Right atrium auricular region (tissue), 2 donors: ENCODE results near the gene IDH2. TPM values are rescaled to one million over a fixed set of nuclear protein-coding genes. Genes with fewer than 3 reads are reported as not detected.
A peak's percentile ranks its signal among the peaks of the same experiment; 100 is the strongest.

Experiments
- DNase-seq: peaks from one replicate; pipeline ENCODE4 v3.0.0-alpha.2; 2019; ENCODE audit warnings: low spot score
- H3K27ac ChIP-seq, 2 donors: fragments of 200-600 bp; sonication (generic); 1 replicate in 1 of 2; 2 replicates in 1 of 2; pipeline ENCODE4 v1.5.1; 2016 to 2019
- H3K27me3 ChIP-seq, 2 donors: fragments of 200-600 bp; sonication (generic); one replicate each; pipeline versions ENCODE4 v1.5.1 to v1.6.0; 2017 to 2019
- H3K36me3 ChIP-seq: fragments of 200-600 bp; sonication (generic); one replicate; pipeline ENCODE4 v1.5.1; 2016
- H3K4me1 ChIP-seq, 2 donors: fragments of 200-600 bp; sonication (generic); one replicate each; pipeline versions ENCODE4 v1.5.1 to v1.6.0; 2017 to 2019
- H3K4me3 ChIP-seq, 2 donors: fragments of 200-600 bp; sonication (generic); 1 replicate in 1 of 2; 2 replicates in 1 of 2; pipeline ENCODE4 v1.5.1; 2017 to 2019; ENCODE audit warnings: mild to moderate bottlenecking in 1 of 2, moderate library complexity in 1 of 2
- H3K9me3 ChIP-seq, 2 donors: fragments of 200-600 bp; sonication (generic); one replicate each; pipeline ENCODE4 v1.5.1; 2019
- total RNA-seq, 2 donors: library from RNA; depleted of rRNA; stranded (reverse); fragments of >200 nt; gene quantifications; one replicate each; pipeline ENCODE4 v1.1.0, GENCODE V29; 2016
- TF ChIP-seq, protein P1 (sequence below), 2 donors: fragments of 200-600 bp; sonication (generic); IDR thresholded peaks; one replicate each; pipeline ENCODE4 v1.5.1; 2019; ENCODE audit warnings: antibody characterized with exemption in 2 of 2

The IDH2 gene
- total RNA-seq, 2 donors from 2014 or later, result 119 to 249 TPM

DNA sequence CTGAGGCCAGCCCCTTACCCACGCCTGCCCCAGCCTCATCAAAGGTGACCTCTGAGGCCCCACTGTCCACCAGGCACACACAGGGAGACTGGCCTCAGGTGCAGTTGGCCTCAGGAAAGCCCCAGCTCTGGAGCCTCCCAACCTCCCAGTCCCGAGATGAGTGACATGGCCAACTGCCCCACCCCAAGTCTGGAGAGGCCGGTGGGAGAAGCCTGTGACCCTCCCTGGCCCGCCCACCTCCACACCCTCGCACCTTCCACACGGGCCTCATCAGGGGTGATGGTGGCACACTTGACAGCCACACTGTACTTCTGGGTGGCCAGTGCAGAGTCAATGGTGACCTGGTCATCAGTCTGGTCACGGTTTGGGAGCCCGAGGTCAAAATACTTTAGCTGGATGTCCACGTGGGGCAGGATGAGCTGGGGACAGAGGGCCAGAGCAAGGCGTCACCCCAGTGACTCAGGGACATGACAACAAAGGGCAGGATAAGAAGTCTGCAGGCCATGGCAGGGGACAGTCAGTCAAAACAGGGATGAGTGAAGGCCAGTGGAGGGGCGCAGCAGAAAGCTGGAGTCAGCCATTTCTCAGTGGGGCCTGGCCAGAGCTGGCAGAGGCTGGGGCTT is 11.9 kb downstream of the IDH2 start:
- H3K4me1 ChIP-seq, result peaks cover 0 to 7% of the 10 kb centered on the region in 2 donors
- H3K27ac ChIP-seq, result no peak overlapping the region
- H3K27me3 ChIP-seq, result no peaks in the 10 kb centered on the region
- H3K4me3 ChIP-seq, result no peak overlapping the region
- TF ChIP-seq, protein P1, sequence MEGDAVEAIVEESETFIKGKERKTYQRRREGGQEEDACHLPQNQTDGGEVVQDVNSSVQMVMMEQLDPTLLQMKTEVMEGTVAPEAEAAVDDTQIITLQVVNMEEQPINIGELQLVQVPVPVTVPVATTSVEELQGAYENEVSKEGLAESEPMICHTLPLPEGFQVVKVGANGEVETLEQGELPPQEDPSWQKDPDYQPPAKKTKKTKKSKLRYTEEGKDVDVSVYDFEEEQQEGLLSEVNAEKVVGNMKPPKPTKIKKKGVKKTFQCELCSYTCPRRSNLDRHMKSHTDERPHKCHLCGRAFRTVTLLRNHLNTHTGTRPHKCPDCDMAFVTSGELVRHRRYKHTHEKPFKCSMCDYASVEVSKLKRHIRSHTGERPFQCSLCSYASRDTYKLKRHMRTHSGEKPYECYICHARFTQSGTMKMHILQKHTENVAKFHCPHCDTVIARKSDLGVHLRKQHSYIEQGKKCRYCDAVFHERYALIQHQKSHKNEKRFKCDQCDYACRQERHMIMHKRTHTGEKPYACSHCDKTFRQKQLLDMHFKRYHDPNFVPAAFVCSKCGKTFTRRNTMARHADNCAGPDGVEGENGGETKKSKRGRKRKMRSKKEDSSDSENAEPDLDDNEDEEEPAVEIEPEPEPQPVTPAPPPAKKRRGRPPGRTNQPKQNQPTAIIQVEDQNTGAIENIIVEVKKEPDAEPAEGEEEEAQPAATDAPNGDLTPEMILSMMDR (IDR thresholded peaks at IDR 0.05), result no peak
- no peak for DNase-seq
- no peaks in the 10 kb centered on the region for H3K9me3 ChIP-seq
- H3K36me3 ChIP-seq, result peaks cover 33% of the 10 kb centered on the region

DNA sequence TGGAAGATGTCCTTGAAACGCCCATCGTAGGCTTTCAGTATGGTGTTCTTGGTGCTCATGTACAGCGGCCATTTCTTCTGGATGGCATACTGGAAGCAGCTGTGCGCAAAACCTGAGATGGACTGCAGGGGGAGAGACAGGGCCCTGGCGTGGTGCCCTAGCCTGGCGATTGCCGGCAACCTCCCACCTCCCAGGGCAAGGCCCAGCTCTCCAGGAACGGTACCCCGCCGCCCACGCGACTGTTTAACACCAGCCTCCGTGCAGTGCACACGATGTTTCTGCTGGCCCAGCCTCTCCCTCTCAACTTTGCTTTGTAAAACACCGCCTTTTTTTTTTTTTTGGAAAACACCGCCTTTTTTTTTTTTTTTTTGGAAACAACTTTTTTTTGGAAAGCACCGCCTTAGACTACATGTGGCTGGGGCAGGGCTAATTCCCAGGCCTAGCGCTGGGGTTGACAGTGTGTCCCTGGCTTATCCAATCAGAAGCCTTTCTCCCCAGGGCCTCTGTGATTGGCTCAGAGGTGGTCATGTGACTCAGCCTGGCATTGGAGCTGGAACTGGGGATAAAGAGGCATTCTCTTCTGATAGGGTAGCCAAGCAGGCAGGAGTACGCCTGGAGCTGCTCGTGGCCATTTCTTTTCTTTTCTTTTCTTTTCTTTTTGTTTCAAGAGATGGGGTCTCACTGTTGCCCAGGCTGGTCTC is 14.7 kb downstream of the IDH2 start:
- DNase-seq, result no peak
- Histone ChIP-seq H3K27ac (no peak overlapping the region), H3K36me3 (peaks cover 55% of the 10 kb centered on the region)

DNA sequence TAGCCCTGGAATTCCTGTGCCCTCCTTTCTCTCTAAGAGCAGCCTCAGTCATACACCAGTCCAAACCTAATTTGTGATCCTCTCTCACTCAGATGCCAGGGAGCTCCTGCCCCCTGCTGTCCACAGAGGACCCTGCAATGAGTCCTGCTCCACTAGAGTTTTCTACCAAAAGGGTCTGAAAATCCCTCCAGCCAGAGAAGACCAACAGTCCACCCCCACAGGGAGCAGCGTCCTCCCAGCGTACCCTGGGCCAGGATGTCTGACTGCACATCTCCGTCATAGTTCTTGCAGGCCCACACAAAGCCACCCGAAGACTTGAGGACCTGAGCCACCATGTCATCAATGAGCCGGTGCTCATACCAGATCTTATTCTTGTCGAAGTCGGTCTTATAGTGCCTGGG is 15.4 kb downstream of the IDH2 start:
- H3K27ac ChIP-seq, result no peak overlapping the region

More for the DNA sequence above, 14.7 kb downstream of the IDH2 start:
- Histone ChIP-seq H3K4me3 (no peak overlapping the region), H3K9me3 (no peaks in the 10 kb centered on the region), H3K4me1 (peaks cover 0 to 3% of the 10 kb centered on the region in 2 donors), H3K27me3 (no peaks in the 10 kb centered on the region)
- TF ChIP-seq, protein P1 (IDR thresholded peaks at IDR 0.05), result no peak

DNA sequence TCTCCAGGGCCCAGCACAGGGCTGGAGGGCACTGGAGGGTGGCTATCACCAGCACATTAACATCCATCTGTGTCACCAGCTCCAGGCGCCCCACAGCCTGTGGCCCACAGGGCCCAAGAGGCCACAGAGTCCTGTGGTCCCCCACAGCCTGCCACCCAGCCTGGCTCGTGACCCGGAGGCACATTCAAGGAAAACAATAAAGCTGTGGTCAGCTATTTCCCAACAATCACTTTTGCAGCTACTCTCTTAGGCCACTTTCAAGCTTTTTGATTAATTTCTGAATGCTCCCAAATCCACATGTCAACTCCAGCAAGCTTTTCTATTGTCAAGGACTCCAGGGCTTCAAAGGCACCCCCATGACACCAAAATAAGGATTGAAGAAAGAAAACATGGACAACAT is 16.7 kb downstream of the IDH2 start:
- no peak overlapping the region for H3K27ac ChIP-seq
- peaks cover 0 to 9% of the 10 kb centered on the region in 2 donors for H3K4me1 ChIP-seq
- TF ChIP-seq, protein P1 (IDR thresholded peaks at IDR 0.05), result no peak
- H3K9me3 ChIP-seq, result no peaks in the 10 kb centered on the region
- no peak overlapping the region for H3K4me3 ChIP-seq
- no peaks in the 10 kb centered on the region for H3K27me3 ChIP-seq
- H3K36me3 ChIP-seq, result peaks cover 59% of the 10 kb centered on the region
- no peak for DNase-seq

More for the DNA sequence above, 15.4 kb downstream of the IDH2 start:
- H3K36me3 ChIP-seq, result peaks cover 55% of the 10 kb centered on the region
- no peak for DNase-seq
- no peak overlapping the region for H3K4me3 ChIP-seq
- no peaks in the 10 kb centered on the region for H3K9me3 ChIP-seq
- TF ChIP-seq, protein P1 (IDR thresholded peaks at IDR 0.05), result peak in 1 of 2 donors; percentile 65
- H3K4me1 ChIP-seq, result peaks cover 0 to 9% of the 10 kb centered on the region in 2 donors
- H3K27me3 ChIP-seq, result no peaks in the 10 kb centered on the region

DNA sequence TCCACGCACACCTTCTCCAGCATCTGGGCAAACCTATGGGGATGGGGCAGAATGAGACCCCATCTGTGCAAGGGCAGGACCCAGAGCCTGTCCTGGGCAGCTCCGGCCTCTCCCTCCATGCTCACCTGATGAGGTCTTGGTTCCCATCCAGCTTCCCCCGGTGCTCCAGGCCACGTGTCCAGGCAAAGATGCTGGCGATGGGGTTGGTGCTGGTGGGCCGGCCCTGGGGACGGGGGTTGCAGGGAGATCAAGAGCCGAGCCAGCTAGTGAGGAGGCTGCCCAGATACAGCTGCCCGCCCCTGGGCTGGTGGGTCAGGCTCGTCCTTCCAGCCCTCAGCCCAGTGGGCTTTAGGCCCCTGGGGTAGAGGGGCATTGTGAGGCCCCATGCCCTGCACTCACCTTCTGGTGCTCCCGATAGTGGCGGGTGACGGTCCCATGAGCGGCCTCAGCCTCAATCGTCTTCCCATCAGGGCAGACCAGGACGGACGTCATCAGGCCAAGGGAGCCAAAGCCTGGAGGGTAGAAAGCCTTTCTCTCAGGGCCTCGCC is 17.3 kb downstream of the IDH2 start:
- DNase-seq, result no peak
- Histone ChIP-seq H3K9me3 (no peaks in the 10 kb centered on the region), H3K36me3 (peaks cover 62% of the 10 kb centered on the region), H3K4me3 (no peak overlapping the region), H3K27me3 (no peaks in the 10 kb centered on the region), H3K27ac (no peak overlapping the region), H3K4me1 (peaks cover 0 to 9% of the 10 kb centered on the region in 2 donors)
- TF ChIP-seq, protein P1 (IDR thresholded peaks at IDR 0.05), result no peak
